HG03442 (cell line): Measurements from ENCODE around the gene RPSA.
"Not testable (repeated sequence)": the region's sequence is repeated elsewhere in the genome, so short reads cannot be mapped to it uniquely, and the experiment has no call there.

ENCODE experiments used
- ATAC-seq: cut with Tn5 transposase; IDR thresholded peaks from one replicate; pipeline ENCODE4 v1.9.1; 2021; ENCODE audit warnings: mild to moderate bottlenecking, moderate library complexity; ENCODE audit not compliant: unreplicated experiment

Gene RPSA

GRCh38 chr3:39406368-39407258 is at the start of gene RPSA:
TSS of gene RPSA (plus strand) at chr3:39406720. CDS start at chr3:39407654, 934 bp downstream.
- peak; percentile 90 for ATAC-seq

- no peak for ATAC-seq
These were observed 48.2 kb upstream of the RPSA start for GRCh38 chr3:39358333-39358732.

GRCh38 chr3:39361252-39361927 is 45.1 kb upstream of the RPSA start:
- peak; percentile 66 for ATAC-seq

- ATAC-seq: no peak
These were observed 44.3 kb upstream of the RPSA start for GRCh38 chr3:39362192-39362591.

GRCh38 chr3:39362812-39363211 is 43.7 kb upstream of the RPSA start:
- no peak for ATAC-seq

GRCh38 chr3:39370450-39370849 is 36.1 kb upstream of the RPSA start:
- ATAC-seq: not testable (repeated sequence)

- ATAC-seq: no peak
These were observed 33.7 kb upstream of the RPSA start for GRCh38 chr3:39372833-39373232.

GRCh38 chr3:39376959-39377634 is 29.4 kb upstream of the RPSA start:
- no peak for ATAC-seq

GRCh38 chr3:39378088-39378487 is 28.4 kb upstream of the RPSA start:
- peak; percentile 73 for ATAC-seq

GRCh38 chr3:39378957-39379777 is 27.4 kb upstream of the RPSA start:
- no peak for ATAC-seq

- no peak for ATAC-seq
These were observed 26.8 kb upstream of the RPSA start for GRCh38 chr3:39379778-39380155.

- no peak for ATAC-seq
These were observed 25.1 kb upstream of the RPSA start for GRCh38 chr3:39381432-39381831.

- ATAC-seq: peak; percentile 68
These were observed 23.3 kb upstream of the RPSA start, which contains the start of gene SLC25A38 for GRCh38 chr3:39383045-39383880. TSS of gene SLC25A38 (plus strand) at chr3:39383370. CDS start at chr3:39383725, 355 bp downstream.

- ATAC-seq: peak; percentile 60
These were observed 22.4 kb upstream of the RPSA start for GRCh38 chr3:39383881-39384664.

- no peak for ATAC-seq
These were observed 21.9 kb upstream of the RPSA start for GRCh38 chr3:39384665-39385000.

- no peak for ATAC-seq
These were observed 20.9 kb upstream of the RPSA start for GRCh38 chr3:39385456-39386090.

- ATAC-seq: no peak
These were observed 20.2 kb upstream of the RPSA start for GRCh38 chr3:39386318-39386717.

GRCh38 chr3:39387411-39387975 is 19.0 kb upstream of the RPSA start:
- ATAC-seq: no peak
